GM19238 (cell line): Measurements from ENCODE around the gene TRAF7.
A peak's percentile ranks its signal among the peaks of the same experiment; 100 is the strongest.

Experiments
- DNase-seq: peaks from one replicate; pipeline ENCODE4 v3.0.0; 2011; ENCODE audit warnings: low spot score; ENCODE audit not compliant: insufficient read length

Gene TRAF7

DNA sequence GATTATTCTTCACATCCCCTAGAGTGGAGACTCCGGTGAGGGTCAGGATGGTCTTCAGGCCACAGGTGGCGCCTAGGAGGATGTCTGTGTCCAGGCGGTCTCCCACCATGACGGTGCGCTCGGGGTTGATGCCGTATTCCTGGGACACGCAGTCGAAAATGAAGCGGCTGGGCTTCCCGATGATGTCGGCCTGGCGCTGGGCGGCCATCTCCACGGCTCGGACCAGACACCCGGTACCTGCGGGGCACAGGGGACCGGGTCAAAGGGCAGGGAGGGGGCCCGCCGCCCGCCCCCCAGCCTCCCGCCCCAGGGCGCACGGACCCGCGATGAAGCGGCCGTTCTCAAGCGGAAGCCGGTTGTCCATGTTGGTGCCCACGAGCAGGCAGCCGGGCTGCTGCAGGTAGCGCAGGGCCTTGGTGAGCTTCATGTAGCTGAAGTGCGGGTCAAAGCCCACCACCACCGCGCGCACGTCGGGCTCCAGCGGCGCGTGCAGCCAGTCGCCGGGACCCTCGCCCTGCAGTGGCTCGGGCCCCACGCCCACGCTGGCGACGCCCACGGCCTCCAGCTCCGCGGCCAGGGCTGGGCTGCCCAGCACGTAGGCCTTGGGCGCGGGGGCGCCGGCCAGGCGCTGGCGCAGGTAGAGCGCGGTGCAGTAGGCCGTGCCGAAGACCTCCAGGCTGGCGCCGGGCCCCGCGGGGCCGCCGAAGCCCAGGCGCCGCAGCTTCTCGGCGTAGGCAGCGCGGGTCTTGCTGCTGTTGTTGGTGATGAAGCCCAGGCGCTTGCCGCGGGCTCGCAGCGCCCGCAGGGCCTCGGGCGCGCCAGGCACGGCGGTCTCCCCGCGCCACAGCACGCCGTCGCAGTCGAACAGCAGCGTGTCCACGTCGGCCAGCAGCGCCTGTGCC lies 58.5 kb downstream of the TRAF7 start:
- no peak for DNase-seq

DNA sequence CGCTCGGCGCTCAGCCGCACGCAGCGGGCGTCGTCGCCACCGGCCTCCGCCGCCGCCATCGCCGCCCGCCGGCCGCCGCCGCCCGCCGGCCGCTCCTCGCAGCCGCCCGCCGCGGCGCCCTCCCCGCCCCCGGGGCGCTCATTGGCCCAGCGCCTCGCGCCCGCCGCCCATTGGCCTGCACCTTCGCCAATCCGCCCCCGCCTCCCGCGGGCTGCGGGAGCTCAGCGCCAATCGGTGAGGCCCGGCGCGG lies 59.1 kb downstream of the TRAF7 start, which contains the start of gene PGP:
PGP (minus strand) TSS at position 122 of the 250 bp plus-strand sequence; CDS start at position 59, 63 bp downstream.
- no peak for DNase-seq

DNA sequence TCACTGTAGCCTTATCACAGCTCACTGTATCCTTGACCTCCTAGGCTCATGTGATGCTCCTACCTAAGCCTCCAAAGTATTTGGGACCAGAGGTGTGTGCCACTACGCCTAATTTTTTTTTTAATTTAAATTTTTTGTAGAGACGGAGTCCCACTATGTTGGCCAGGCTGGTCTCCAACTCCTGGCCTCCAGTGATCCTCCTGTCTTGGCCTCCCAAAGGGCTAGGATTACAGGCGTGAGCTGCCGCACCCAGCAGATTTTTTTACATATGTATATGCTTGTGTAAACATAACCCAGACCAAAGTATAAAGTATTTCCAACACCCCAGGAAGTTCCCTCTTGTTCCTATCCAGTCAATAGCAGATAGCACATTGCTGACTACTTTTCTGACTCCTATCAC lies 60.7 kb downstream of the TRAF7 start:
- no peak for DNase-seq

DNA sequence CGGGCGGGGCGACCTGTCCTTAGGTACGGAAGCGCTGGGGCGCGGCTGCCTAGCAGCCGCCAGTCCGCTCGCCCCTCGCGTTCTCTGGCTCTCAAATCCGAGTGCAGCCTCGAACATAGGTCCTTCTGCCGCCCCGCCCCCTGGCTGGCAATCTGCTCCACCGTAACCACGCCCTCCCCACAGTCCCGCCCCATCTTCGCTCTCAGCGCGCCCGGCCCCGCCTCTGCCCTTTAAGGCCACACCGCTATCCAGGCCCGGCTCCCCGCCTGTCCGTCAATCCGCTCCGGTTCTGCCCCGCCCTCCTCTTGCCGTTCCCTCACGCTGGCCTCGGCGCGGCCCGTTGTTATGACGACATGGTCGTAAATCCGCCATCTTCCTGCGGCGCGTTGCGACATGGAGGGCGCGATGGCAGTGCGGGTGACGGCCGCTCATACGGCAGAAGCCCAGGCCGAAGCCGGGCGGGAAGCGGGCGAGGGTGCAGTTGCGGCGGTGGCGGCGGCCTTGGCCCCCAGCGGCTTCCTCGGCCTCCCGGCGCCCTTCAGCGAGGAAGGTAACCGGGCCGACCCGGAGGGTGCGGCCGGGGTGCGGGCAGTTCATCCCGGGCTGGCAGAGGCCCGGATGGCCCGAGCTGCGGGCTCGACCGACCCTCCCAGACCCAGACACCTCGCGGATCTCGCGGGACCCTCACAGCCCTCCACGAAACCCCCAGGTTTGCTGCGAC lies 67.8 kb downstream of the TRAF7 start, which contains the start of gene E4F1:
E4F1 (plus strand) TSS at position 371 of the 721 bp plus-strand sequence; CDS start at position 394, 23 bp downstream.
- peak; percentile 100 for DNase-seq

DNA sequence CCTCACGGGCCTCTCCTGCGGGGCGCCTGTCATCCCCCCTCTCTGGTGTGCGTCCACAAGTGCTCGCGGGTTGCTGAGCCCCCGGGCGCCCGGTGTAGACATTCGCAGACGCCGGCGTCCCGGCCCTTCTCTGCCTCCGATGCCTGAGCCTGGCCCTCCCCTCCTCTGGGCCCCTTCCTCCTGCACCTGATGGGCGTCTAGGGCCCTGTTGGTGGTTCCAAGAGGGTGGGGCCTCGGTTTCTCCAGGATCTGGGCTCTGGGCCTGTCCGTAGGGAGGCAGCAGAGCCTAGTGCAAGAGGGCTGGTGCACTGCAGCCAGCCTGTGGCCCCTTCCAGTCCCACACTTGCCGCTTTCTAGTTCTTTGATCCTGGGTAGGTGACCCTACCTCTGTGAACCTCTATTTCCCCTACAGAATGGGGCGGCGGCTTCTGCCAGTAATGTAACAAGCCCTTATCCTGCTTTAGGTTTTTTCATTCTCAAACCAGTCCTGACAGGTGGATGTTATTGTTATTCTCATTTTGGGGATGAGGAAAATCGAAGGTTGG lies 68.4 kb downstream of the TRAF7 start:
- peak; percentile 66 for DNase-seq

DNA sequence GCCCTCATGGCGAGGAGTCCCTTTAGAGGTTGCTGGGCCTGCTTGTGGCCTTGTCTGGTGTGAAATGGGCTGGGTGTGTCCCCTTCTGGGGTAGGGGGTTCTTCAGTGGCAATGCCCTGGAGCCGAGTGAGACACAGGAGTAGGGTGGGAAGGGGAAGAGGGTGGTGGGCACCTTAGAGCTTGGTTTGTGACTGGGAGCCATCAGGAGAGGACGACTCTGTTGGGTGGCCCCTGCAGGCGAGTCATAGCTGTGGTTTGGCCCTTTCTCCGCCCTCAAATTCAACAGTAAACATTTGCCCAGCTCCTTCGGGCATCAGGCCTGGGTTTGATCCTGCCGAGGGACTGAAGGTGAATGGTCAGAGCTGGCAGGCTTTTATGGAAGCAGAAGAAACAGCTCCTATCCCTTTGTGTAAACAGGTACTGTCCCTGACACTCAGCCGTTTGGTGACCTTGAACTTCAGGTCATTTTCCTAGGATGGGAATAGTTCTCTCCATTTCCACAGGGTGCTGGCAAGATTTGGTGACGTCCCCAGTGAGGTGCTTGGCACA lies 70.7 kb downstream of the TRAF7 start:
- no peak for DNase-seq

DNA sequence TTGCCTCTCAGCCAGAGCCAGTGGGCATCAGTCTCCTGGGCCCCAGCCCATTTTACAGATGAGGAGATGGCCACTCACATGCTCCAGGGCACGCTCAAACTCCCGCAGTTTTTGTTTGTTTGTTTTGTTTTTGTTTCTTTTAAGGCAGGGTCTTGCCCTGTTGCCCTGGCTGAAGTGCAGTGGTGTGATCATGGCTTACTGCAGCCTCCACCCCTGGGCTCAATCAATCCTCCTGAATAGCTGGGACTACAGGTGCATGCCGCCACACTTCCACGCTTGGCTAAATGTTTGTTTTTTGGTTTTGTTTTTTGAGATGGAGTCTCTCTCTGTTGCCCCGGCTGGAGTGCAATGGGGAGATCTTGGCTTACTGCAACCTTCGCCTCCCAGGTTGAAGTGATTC lies 71.3 kb downstream of the TRAF7 start:
- no peak for DNase-seq
